ENCODE measurements around the gene NT5C.

NT5C gene

DNA sequence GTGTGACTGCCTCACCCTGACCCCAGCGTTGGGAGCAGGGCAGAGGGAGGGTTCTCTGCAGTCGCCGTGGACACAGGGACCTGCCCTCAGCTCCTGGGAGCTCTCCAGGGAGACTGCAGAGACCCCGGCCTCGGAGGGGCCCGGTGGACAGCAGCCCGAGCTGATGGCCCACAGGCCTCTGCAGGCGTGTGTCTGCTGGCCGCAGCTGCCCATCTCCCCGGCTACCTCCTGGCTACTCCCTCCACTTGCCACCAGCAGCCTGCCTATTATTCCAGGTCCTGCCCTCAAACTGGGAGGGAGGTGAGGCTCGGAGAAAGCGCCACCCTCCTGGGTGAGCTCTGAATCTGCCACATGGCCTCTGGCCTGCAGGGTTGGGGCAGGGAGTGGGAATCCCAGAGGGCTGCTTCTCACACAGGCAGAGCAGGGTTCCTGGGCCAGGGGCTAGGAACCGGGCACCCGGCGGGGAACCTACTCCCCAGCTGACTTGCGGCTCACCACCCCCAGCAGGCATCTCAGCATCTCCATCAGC is 36.6 kb downstream of the NT5C start:
- H3K27me3 ChIP-seq (ENCODE audit: control insufficient read depth, low read length): peaks cover 10% of the 10 kb centered on the region; the same call in 1 of the 2 replicates
- no peaks in the 10 kb centered on the region for H3K9me2 ChIP-seq (replicated peaks; ENCODE audit: control insufficient read depth, low read length)
- H3K4me1 ChIP-seq (ENCODE audit: control insufficient read depth, low read length): peaks cover 8% of the 10 kb centered on the region; the same call in 1 of the 2 replicates
- no peaks in the 10 kb centered on the region for H3K79me2 ChIP-seq (ENCODE audit: control insufficient read depth, low read length)
- TF ChIP-seq EZH2phosphoT487 (IDR thresholded peaks at IDR 0.05; ENCODE audit: borderline replicate concordance, low read length): no peak
- TF ChIP-seq, protein P1, sequence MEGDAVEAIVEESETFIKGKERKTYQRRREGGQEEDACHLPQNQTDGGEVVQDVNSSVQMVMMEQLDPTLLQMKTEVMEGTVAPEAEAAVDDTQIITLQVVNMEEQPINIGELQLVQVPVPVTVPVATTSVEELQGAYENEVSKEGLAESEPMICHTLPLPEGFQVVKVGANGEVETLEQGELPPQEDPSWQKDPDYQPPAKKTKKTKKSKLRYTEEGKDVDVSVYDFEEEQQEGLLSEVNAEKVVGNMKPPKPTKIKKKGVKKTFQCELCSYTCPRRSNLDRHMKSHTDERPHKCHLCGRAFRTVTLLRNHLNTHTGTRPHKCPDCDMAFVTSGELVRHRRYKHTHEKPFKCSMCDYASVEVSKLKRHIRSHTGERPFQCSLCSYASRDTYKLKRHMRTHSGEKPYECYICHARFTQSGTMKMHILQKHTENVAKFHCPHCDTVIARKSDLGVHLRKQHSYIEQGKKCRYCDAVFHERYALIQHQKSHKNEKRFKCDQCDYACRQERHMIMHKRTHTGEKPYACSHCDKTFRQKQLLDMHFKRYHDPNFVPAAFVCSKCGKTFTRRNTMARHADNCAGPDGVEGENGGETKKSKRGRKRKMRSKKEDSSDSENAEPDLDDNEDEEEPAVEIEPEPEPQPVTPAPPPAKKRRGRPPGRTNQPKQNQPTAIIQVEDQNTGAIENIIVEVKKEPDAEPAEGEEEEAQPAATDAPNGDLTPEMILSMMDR (IDR thresholded peaks at IDR 0.05; ENCODE audit: low read depth, low read length, poor library complexity, severe bottlenecking): no peak
- H4K20me1 ChIP-seq (ENCODE audit: control insufficient read depth, insufficient read depth, low read depth, low read length): no peaks in the 10 kb centered on the region
- H3K36me3 ChIP-seq (ENCODE audit: control insufficient read depth, low read length): no peaks in the 10 kb centered on the region
- H3K4me3 ChIP-seq (ENCODE audit: low read length): no peak overlapping the region
- no peaks in the 10 kb centered on the region for H3K9me3 ChIP-seq (ENCODE audit: control insufficient read depth, insufficient read depth, low read length)
- H3K4me2 ChIP-seq (ENCODE audit: low read length): no peak overlapping the region
- H3K27ac ChIP-seq (ENCODE audit: low read depth, low read length): no peak overlapping the region
- no peaks in the 10 kb centered on the region for H3F3A ChIP-seq (ENCODE audit: control insufficient read depth, insufficient read depth)

DNA sequence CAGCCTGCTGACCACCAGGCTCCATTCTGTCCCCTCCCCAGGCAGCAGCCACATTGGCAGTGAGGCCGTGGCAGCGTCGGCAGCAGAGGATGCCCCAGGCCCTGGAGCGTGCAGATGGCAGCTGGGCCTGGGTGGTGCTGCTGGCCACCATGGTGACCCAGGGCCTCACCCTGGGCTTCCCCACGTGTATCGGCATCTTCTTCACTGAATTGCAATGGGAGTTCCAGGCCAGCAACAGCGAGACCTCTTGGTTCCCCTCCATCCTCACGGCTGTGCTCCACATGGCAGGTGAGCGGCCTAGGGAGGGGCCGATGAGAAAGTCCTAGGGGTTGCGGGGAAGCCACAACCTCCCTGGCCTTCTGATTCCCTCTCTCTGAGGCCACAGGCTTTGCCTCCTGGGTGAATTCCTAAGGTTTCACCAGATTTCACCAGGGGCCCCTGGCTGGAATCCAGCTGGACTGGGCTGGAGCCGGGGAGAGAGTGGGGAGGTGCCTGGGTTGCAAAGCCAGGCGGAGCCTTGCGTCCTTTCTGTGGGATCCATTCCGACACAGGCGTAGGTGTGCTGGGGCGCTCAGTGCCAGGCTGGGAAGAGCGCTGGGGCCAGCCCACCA is 37.9 kb downstream of the NT5C start:
- Histone ChIP-seq H4K20me1 (ENCODE audit: control insufficient read depth, insufficient read depth, low read depth, low read length) (no peaks in the 10 kb centered on the region), H3K79me2 (ENCODE audit: control insufficient read depth, low read length) (no peaks in the 10 kb centered on the region), H3K36me3 (ENCODE audit: control insufficient read depth, low read length) (no peaks in the 10 kb centered on the region), H3K4me1 (ENCODE audit: control insufficient read depth, low read length) (peaks cover 2% of the 10 kb centered on the region; the same call in 1 of the 2 replicates), H3K4me3 (ENCODE audit: low read length) (no peak overlapping the region), H3K9me2 (replicated peaks; ENCODE audit: control insufficient read depth, low read length) (no peaks in the 10 kb centered on the region), H3K9me3 (ENCODE audit: control insufficient read depth, insufficient read depth, low read length) (no peaks in the 10 kb centered on the region), H3K27ac (ENCODE audit: low read depth, low read length) (no peak overlapping the region), H3K4me2 (ENCODE audit: low read length) (no peak overlapping the region), H3F3A (ENCODE audit: control insufficient read depth, insufficient read depth) (no peaks in the 10 kb centered on the region), H3K27me3 (ENCODE audit: control insufficient read depth, low read length) (peaks cover 16% of the 10 kb centered on the region)
- TF ChIP-seq, protein P1 (IDR thresholded peaks at IDR 0.05; ENCODE audit: low read depth, low read length, poor library complexity, severe bottlenecking): no peak
- no peak for TF ChIP-seq EZH2phosphoT487 (IDR thresholded peaks at IDR 0.05; ENCODE audit: borderline replicate concordance, low read length)

DNA sequence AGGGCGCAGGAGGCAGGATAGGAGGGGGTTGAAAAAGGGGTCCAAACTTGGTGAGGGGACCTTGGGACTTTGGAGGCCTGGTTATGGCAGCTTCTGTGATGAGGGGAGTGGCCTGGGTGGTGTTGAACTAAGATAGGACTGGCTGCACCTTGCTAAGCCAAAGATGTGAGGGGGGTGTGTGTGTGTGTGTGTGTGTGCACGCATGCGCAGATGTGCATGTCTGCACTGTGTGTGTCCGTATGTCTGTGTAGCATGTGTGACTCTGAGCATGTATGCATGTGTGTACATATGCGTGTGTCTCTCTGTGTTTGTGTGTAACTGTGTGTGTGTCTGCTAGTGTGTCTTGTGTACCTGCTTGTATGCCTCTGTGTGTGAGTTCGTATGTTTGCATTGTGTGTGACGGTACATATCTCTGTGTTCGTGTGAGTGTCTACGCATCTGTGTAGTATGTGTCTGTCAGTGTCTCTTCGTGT is 39.7 kb downstream of the NT5C start:
- Histone ChIP-seq H3K36me3 (ENCODE audit: control insufficient read depth, low read length) (no peaks in the 10 kb centered on the region), H3K4me3 (ENCODE audit: low read length) (no peak overlapping the region), H3K9me3 (ENCODE audit: control insufficient read depth, insufficient read depth, low read length) (no peaks in the 10 kb centered on the region), H3K4me2 (ENCODE audit: low read length) (no peak overlapping the region), H3K79me2 (ENCODE audit: control insufficient read depth, low read length) (no peaks in the 10 kb centered on the region), H3K27ac (ENCODE audit: low read depth, low read length) (no peak overlapping the region), H3K4me1 (ENCODE audit: control insufficient read depth, low read length) (peaks cover 5% of the 10 kb centered on the region; the same call in 1 of the 2 replicates), H3K9me2 (replicated peaks; ENCODE audit: control insufficient read depth, low read length) (no peaks in the 10 kb centered on the region), H4K20me1 (ENCODE audit: control insufficient read depth, insufficient read depth, low read depth, low read length) (no peaks in the 10 kb centered on the region), H3K27me3 (ENCODE audit: control insufficient read depth, low read length) (peaks cover 29% of the 10 kb centered on the region), H3F3A (ENCODE audit: control insufficient read depth, insufficient read depth) (no peaks in the 10 kb centered on the region)
- no peak for TF ChIP-seq EZH2phosphoT487 (IDR thresholded peaks at IDR 0.05; ENCODE audit: borderline replicate concordance, low read length)
- TF ChIP-seq, protein P1 (IDR thresholded peaks at IDR 0.05; ENCODE audit: low read depth, low read length, poor library complexity, severe bottlenecking): no peak

All from DOHH2 (cell line).